Panc1 (cell line): Measurements from ENCODE around the gene PFDN4. TPM values are rescaled to one million over a fixed set of nuclear protein-coding genes. Genes with fewer than 3 reads are reported as not detected.

Experiments used
- ATAC-seq: fragments of 200-7000 bp; cut with Tn5 transposase; 2 replicates; pipeline ENCODE4 v1.9.1; 2020; ENCODE audit warnings: mild to moderate bottlenecking, moderate library complexity
- BruUV-seq: library from RNA; stranded (reverse); fragments of 400-500 nt; replicated peaks from 2 replicates; lab custom pipeline; 2021; lab: Mats Ljungman, UMichigan
- CTCF ChIA-PET: fragments of 300-600 bp; sonication (Branson Sonifier 250); formaldehyde crosslinking; loops from one replicate; lab custom pipeline; 2022; ENCODE audit warnings: antibody characterized with exemption; lab: Charles Lee
- POLR2A ChIA-PET: fragments of 300-600 bp; sonication (Branson Sonifier 250); formaldehyde crosslinking; loops from one replicate; lab custom pipeline; 2022; ENCODE audit warnings: antibody characterized with exemption; lab: Charles Lee
- DNase-seq: peaks from one replicate; pipeline ENCODE4 v3.0.0-alpha.2; 2010; ENCODE audit warnings: low read depth, low spot score
- H3K27ac ChIP-seq: 2 replicates; pipeline ENCODE4 v1.5.1; 2011; ENCODE audit warnings: mild to moderate bottlenecking, low read length, inconsistent platforms
- H3K27me3 ChIP-seq: fragments of 200-500 bp; sonication (Bioruptor generic); 2 replicates; pipeline ENCODE4 v1.6.0; 2014; ENCODE audit warnings: low read length, inconsistent platforms; ENCODE audit not compliant: control insufficient read depth, insufficient read depth
- H3K36me3 ChIP-seq: fragments of 200-500 bp; sonication (Bioruptor generic); 2 replicates; pipeline ENCODE4 v1.5.1; 2014; ENCODE audit warnings: inconsistent platforms, mild to moderate bottlenecking, low read length, moderate library complexity; ENCODE audit not compliant: control insufficient read depth, insufficient read depth
- H3K4me1 ChIP-seq: 2 replicates; pipeline ENCODE4 v1.5.1; 2011; ENCODE audit warnings: inconsistent platforms, mild to moderate bottlenecking, low read length, moderate library complexity; ENCODE audit not compliant: control insufficient read depth, insufficient read depth
- H3K4me3 ChIP-seq, 2 experiments: 2 replicates each; pipeline ENCODE4 v1.5.1; 2011 to 2012; ENCODE audit warnings: low read depth in 2 of 2, low read length in 2 of 2, mild to moderate bottlenecking in 2 of 2, inconsistent platforms in 1 of 2, moderate library complexity in 1 of 2
- H3K9me3 ChIP-seq: fragments of 200-500 bp; sonication (Bioruptor generic); 2 replicates; pipeline ENCODE4 v1.5.1; 2014; ENCODE audit warnings: low read depth, mild to moderate bottlenecking, inconsistent platforms, low read length, moderate library complexity; ENCODE audit not compliant: control insufficient read depth, insufficient read depth
- POLR2AphosphoS5 ChIP-seq: IDR thresholded peaks from 2 replicates; pipeline ENCODE4 v1.6.1; 2012; ENCODE audit warnings: mild to moderate bottlenecking, low read depth, low read length, moderate library complexity
- SIN3A ChIP-seq: IDR thresholded peaks from 2 replicates; pipeline ENCODE4 v1.6.1; 2012; ENCODE audit warnings: low read depth, mild to moderate bottlenecking, low read length, moderate library complexity, borderline replicate concordance; ENCODE audit not compliant: insufficient read depth
- TCF7L2 ChIP-seq: IDR thresholded peaks from 2 replicates; pipeline ENCODE4 v1.6.1; 2011; ENCODE audit warnings: mild to moderate bottlenecking, low read depth, low read length, inconsistent platforms
- in situ Hi-C: cut with HindIII; loops from 2 replicates; pipeline ENCODE4 v1.10.0; 2016; ENCODE audit warnings: low sequenced_read_pairs, low pct_unique_long_range_greater_than_20kb
- intact Hi-C: fragments of 100-400 bp; cut with micrococcal nuclease; formaldehyde crosslinking; loops from one replicate; pipeline ENCODE4 v1.10.0; 2022; ENCODE audit not compliant: unreplicated experiment
- total RNA-seq: library from RNA; stranded (reverse); gene quantifications from one replicate; pipeline ENCODE4 v1.2.1, GENCODE V29; 2021; ENCODE audit not compliant: unreplicated experiment
- TF ChIP-seq, protein P1 (sequence below), 2 experiments: IDR thresholded peaks; 2 replicates each; pipeline ENCODE4 v1.6.1; 2011 to 2012; ENCODE audit warnings: low read depth in 2 of 2, control low read depth in 1 of 2, low read length in 1 of 2, mild to moderate bottlenecking in 1 of 2, moderate library complexity in 1 of 2; ENCODE audit not compliant: insufficient read depth in 1 of 2
- TF ChIP-seq, protein P2 (sequence below): fragments of 450-650 bp; IDR thresholded peaks from 2 replicates; pipeline ENCODE4 v1.5.1; 2017; ENCODE audit warnings: mild to moderate bottlenecking

PFDN4 gene
- total RNA-seq, 1 experiment from 2014 or later: 48.2 TPM

DNA sequence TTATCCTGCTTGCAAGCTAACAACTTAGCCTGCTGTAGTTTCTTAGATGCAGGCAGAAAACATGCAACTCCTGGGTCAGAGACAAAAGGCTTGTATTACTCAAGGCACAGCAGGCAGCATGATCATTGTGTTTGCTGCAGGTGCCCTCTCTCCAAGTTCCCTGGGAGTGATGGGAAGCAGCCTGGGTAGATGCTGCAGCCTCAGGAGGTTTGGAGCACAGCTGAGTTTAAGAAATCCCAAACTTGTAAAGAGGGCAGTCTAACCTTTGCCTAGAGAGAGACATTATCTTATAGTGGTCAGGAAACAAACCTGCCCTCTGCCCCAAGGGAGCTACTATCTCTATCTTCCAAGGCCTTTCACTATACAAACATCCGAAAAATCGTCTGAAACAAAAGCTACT lies 61.1 kb downstream of the PFDN4 start:
- DNase-seq (no peak), ATAC-seq (no peak)
- H3K27me3 ChIP-seq: no peaks in the 10 kb centered on the region; the same call in 1 of the 2 replicates
- BruUV-seq: no TSS peak
- ChIA-PET POLR2A (no interaction called here), CTCF (no interaction called here)
- H3K4me1 ChIP-seq: no peaks in the 10 kb centered on the region; the same call in 1 of the 2 replicates
- in situ Hi-C loops (no loop called here), intact Hi-C loops (no loop called here)
- no peaks in the 10 kb centered on the region for H3K36me3 ChIP-seq
- H3K4me3 ChIP-seq: no peak overlapping the region
- H3K27ac ChIP-seq: no peak overlapping the region
- TF ChIP-seq SIN3A (no peak), TCF7L2 (no peak), POLR2AphosphoS5 (no peak)
- TF ChIP-seq, protein P1, sequence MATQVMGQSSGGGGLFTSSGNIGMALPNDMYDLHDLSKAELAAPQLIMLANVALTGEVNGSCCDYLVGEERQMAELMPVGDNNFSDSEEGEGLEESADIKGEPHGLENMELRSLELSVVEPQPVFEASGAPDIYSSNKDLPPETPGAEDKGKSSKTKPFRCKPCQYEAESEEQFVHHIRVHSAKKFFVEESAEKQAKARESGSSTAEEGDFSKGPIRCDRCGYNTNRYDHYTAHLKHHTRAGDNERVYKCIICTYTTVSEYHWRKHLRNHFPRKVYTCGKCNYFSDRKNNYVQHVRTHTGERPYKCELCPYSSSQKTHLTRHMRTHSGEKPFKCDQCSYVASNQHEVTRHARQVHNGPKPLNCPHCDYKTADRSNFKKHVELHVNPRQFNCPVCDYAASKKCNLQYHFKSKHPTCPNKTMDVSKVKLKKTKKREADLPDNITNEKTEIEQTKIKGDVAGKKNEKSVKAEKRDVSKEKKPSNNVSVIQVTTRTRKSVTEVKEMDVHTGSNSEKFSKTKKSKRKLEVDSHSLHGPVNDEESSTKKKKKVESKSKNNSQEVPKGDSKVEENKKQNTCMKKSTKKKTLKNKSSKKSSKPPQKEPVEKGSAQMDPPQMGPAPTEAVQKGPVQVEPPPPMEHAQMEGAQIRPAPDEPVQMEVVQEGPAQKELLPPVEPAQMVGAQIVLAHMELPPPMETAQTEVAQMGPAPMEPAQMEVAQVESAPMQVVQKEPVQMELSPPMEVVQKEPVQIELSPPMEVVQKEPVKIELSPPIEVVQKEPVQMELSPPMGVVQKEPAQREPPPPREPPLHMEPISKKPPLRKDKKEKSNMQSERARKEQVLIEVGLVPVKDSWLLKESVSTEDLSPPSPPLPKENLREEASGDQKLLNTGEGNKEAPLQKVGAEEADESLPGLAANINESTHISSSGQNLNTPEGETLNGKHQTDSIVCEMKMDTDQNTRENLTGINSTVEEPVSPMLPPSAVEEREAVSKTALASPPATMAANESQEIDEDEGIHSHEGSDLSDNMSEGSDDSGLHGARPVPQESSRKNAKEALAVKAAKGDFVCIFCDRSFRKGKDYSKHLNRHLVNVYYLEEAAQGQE (IDR thresholded peaks at IDR 0.05; ENCODE audit: insufficient read depth in 1 of 2, low read depth in 2 of 2, low read length in 1 of 2): no peak
- TF ChIP-seq, protein P2, sequence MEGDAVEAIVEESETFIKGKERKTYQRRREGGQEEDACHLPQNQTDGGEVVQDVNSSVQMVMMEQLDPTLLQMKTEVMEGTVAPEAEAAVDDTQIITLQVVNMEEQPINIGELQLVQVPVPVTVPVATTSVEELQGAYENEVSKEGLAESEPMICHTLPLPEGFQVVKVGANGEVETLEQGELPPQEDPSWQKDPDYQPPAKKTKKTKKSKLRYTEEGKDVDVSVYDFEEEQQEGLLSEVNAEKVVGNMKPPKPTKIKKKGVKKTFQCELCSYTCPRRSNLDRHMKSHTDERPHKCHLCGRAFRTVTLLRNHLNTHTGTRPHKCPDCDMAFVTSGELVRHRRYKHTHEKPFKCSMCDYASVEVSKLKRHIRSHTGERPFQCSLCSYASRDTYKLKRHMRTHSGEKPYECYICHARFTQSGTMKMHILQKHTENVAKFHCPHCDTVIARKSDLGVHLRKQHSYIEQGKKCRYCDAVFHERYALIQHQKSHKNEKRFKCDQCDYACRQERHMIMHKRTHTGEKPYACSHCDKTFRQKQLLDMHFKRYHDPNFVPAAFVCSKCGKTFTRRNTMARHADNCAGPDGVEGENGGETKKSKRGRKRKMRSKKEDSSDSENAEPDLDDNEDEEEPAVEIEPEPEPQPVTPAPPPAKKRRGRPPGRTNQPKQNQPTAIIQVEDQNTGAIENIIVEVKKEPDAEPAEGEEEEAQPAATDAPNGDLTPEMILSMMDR: no peak
- H3K9me3 ChIP-seq: no peaks in the 10 kb centered on the region

Other genes with a start within 250 kb of the PFDN4 start
- 3.1 TPM for gene BCAS1, start 137.5 kb upstream of the PFDN4 start, total RNA-seq
- 3.0 TPM for gene CYP24A1, start 34.1 kb upstream of the PFDN4 start, total RNA-seq